Right lobe of liver (tissue), 4 donors: ENCODE data around the gene ZFP62.

ENCODE experiments used
- POLR2A ChIP-seq: fragments of 450-650 bp; IDR thresholded peaks from one replicate; pipeline ENCODE4 v1.6.1; 2017; ENCODE audit warnings: antibody characterized with exemption, mild to moderate bottlenecking
- TF ChIP-seq, protein P1 (sequence below), 4 donors: fragments of 200-600 bp in 3 of 4; fragments of 450-650 bp in 1 of 4; IDR thresholded peaks; one replicate each; pipeline versions ENCODE4 v1.5.1 to v1.8.0; 2016 to 2022; ENCODE audit warnings: antibody characterized with exemption in 4 of 4, mild to moderate bottlenecking in 2 of 4
- donor health status: DM: no; HTN: no; CAD: no.
- donor health status: DM: no; HTN: no; CAD: no.
- donor health status: DM: no; HTN: yes; CAD: no.

DNA sequence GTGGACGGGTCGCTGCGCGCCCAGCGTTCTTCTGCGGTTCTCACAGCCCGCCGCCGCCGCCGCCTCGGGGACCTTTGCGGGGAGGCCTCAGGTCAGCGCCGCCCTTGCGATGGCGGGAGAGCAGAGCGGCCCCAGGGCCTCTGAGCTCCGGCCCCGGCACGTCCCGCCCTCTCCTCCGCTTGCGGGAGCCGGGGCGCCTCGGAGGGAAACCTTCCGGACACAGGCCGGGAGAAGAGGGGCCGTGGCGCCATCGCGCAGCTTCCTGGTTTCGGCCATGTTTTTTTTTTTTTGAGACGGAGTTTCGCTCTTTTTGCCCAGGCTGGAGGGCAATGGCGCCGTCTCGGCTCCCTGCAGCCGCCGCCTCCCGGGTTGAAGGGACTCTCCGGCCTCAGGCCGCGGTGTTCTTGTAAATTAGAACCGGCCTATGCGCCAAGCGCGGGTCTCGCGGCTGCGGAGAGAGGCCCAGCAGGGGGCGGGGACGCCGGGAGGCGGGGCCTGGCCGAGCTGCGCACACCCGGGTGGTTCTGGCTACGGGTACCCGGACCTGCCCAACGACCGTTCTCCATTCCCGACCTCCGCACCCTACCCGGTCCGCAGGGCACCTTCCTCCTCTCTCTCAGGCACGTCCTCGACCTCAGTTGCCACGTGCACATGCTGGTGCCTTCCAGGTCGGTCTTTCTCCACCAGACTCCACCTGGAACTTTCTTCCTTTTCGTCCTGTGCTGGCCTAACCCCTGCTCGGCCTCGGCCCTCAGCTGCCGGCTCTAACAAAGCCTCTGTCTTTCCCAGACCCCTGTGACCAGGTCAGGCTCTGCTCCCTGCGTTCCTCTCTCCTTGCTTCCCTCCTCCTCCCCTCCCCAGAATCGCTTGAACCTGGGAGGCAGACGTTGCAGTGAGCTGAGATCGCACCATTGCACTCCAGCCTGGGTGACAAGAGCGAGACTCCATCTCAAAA, 29.7 kb downstream of the ZFP62 start:
- TF ChIP-seq, protein P1, sequence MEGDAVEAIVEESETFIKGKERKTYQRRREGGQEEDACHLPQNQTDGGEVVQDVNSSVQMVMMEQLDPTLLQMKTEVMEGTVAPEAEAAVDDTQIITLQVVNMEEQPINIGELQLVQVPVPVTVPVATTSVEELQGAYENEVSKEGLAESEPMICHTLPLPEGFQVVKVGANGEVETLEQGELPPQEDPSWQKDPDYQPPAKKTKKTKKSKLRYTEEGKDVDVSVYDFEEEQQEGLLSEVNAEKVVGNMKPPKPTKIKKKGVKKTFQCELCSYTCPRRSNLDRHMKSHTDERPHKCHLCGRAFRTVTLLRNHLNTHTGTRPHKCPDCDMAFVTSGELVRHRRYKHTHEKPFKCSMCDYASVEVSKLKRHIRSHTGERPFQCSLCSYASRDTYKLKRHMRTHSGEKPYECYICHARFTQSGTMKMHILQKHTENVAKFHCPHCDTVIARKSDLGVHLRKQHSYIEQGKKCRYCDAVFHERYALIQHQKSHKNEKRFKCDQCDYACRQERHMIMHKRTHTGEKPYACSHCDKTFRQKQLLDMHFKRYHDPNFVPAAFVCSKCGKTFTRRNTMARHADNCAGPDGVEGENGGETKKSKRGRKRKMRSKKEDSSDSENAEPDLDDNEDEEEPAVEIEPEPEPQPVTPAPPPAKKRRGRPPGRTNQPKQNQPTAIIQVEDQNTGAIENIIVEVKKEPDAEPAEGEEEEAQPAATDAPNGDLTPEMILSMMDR (IDR thresholded peaks at IDR 0.05) = peak in 2 of 4 donors; percentile 7 to 14
- peak; percentile 77 for TF ChIP-seq POLR2A
